A673 (cell line): ENCODE measurements around the gene GBP1.

ENCODE experiments used
- EZH2 ChIP-seq: fragments of 200-600 bp; sonication (generic); IDR thresholded peaks from 2 replicates; pipeline ENCODE4 v1.6.1; 2017; ENCODE audit warnings: borderline replicate concordance, low read depth, mild to moderate bottlenecking, mixed read lengths, antibody characterized with exemption, low read length; ENCODE audit not compliant: poor library complexity, severe bottlenecking
- TF ChIP-seq, protein P1 (sequence below): fragments of 300-800, 200-600 bp; sonication (generic); conservative IDR thresholded peaks from 2 replicates; pipeline ENCODE4 v1.5.1; 2017; ENCODE audit warnings: low read depth, mild to moderate bottlenecking, antibody characterized with exemption, low read length, moderate library complexity, mixed read lengths

DNA sequence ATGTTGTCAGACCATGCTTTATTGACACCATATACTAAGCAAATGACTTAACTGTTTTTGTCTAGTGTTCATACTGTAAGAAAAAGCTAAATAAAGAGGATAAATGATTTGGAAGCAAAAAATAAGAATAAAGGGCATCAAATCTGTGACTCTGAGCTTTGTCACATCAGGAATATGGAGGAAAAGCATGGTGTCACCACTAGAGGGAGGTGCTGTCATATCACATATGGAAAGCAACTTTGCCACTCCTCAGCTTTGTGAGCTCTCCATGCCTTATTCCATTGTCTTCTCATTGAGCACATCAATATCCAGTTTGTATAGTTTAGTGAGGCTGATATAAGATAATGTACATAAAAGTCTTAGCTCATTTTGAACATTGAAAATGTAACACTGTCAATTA lies 20.8 kb upstream of the GBP1 start:
- TF ChIP-seq EZH2 = no peak
- TF ChIP-seq, protein P1, sequence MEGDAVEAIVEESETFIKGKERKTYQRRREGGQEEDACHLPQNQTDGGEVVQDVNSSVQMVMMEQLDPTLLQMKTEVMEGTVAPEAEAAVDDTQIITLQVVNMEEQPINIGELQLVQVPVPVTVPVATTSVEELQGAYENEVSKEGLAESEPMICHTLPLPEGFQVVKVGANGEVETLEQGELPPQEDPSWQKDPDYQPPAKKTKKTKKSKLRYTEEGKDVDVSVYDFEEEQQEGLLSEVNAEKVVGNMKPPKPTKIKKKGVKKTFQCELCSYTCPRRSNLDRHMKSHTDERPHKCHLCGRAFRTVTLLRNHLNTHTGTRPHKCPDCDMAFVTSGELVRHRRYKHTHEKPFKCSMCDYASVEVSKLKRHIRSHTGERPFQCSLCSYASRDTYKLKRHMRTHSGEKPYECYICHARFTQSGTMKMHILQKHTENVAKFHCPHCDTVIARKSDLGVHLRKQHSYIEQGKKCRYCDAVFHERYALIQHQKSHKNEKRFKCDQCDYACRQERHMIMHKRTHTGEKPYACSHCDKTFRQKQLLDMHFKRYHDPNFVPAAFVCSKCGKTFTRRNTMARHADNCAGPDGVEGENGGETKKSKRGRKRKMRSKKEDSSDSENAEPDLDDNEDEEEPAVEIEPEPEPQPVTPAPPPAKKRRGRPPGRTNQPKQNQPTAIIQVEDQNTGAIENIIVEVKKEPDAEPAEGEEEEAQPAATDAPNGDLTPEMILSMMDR = peak; percentile 87
